Measurements from ENCODE around the gene ARL2BP. TPM values are rescaled to one million over a fixed set of nuclear protein-coding genes. Genes with fewer than 3 reads are reported as not detected.

ARL2BP gene
- total and polyA plus RNA-seq, 2 of the 4 experiments (the other 2 are of a cell fraction), result 46.9 to 73.7 TPM

GRCh38 chr16:57213462-57213861 lies 31.6 kb upstream of the ARL2BP start:
- no peak overlapping the region for H3K56ac ChIP-seq (ENCODE audit: extremely low read depth, insufficient read depth, low read length)
- intact Hi-C loops (cut with micrococcal nuclease), result no loop called here
- peaks cover 26% of the 10 kb centered on the region for H3K9me3 ChIP-seq (ENCODE audit: control insufficient read depth, insufficient read depth, low read length)
- POLR2A ChIA-PET (ENCODE audit: unreplicated experiment), result no interaction called here
- H3K36me3 ChIP-seq (ENCODE audit: control insufficient read depth, insufficient read depth, low read length), result peaks cover 55% of the 10 kb centered on the region
- H3K23ac ChIP-seq (ENCODE audit: low read depth, low read length), result no peak overlapping the region
- no peak overlapping the region for H2BK120ac ChIP-seq (ENCODE audit: low read depth, low read length)
- no peak overlapping the region for H4K91ac ChIP-seq (ENCODE audit: insufficient read depth, low read depth, low read length)
- peaks cover 11 to 16% of the 10 kb centered on the region in 2 experiments; a peak in 2 of 4 replicates for H3K79me1 ChIP-seq (ENCODE audit: low read depth in 1 of 2, low read length in 2 of 2)
- no CpG with 5 or more reads among the region's 1 CpG for WGBS, 2 experiments (ENCODE audit: extremely low coverage in 2 of 2, insufficient read length in 1 of 2)
- TF ChIP-seq RCOR1 (IDR thresholded peaks at IDR 0.05; ENCODE audit: insufficient replicate concordance, low read length) (no peak), ELK1 (IDR thresholded peaks at IDR 0.05; ENCODE audit: borderline replicate concordance, low read depth, low read length) (no peak), RFX5 (IDR thresholded peaks at IDR 0.05; ENCODE audit: low read depth, low read length) (no peak), CTCF (conservative IDR thresholded peaks at IDR 0.05; ENCODE audit: low read depth, low read length) (no peak), USF2 (IDR thresholded peaks at IDR 0.05; ENCODE audit: low read depth, low read length) (no peak), POLR2A (IDR thresholded peaks at IDR 0.05; ENCODE audit: low read depth, low read length) (no peak), MAFK (IDR thresholded peaks at IDR 0.05; ENCODE audit: low read depth, low read length) (no peak), CHD1 (IDR thresholded peaks at IDR 0.05; ENCODE audit: low read depth, low read length) (no peak), CEBPB (IDR thresholded peaks at IDR 0.05; ENCODE audit: low read depth, low read length) (no peak), FOS (IDR thresholded peaks at IDR 0.05; ENCODE audit: low read depth, low read length) (no peak), SMC3 (IDR thresholded peaks at IDR 0.05; ENCODE audit: low read depth, low read length) (no peak), BHLHE40 (IDR thresholded peaks at IDR 0.05; ENCODE audit: low read depth, low read length) (no peak), MAZ (IDR thresholded peaks at IDR 0.05; ENCODE audit: borderline replicate concordance, low read depth, low read length) (no peak), RAD21 (IDR thresholded peaks at IDR 0.05; ENCODE audit: low read length) (no peak), NFE2L2 (IDR thresholded peaks at IDR 0.05; ENCODE audit: low read depth, low read length) (no peak), MXI1 (IDR thresholded peaks at IDR 0.05; ENCODE audit: borderline replicate concordance, low read depth, low read length) (no peak)
- no peak overlapping the region for H2BK15ac ChIP-seq (ENCODE audit: low read depth, low read length)
- no peak overlapping the region for H2AK9ac ChIP-seq (replicated peaks; ENCODE audit: low read depth, low read length, poor library complexity)
- H4K8ac ChIP-seq (ENCODE audit: low read depth in 2 of 2, low read length in 2 of 2), result no peak overlapping the region
- H3K4me1 ChIP-seq (ENCODE audit: control insufficient read depth, insufficient read depth, low read length), result no peaks in the 10 kb centered on the region
- no peak overlapping the region for H3K27ac ChIP-seq (ENCODE audit: insufficient read depth, low read length)
- no peak overlapping the region for H3K18ac ChIP-seq (ENCODE audit: low read depth, low read length)
- no peaks in the 10 kb centered on the region for H4K20me1 ChIP-seq (ENCODE audit: insufficient read depth, low read length)
- peaks cover 3% of the 10 kb centered on the region; the same call in 1 of the 2 replicates for H3K9me1 ChIP-seq (ENCODE audit: insufficient read depth, low read length)
- H2BK5ac ChIP-seq (ENCODE audit: low read depth, low read length, poor library complexity, severe bottlenecking), result no peak overlapping the region
- no TSS peak for BruUV-seq (replicated peaks)
- no peak overlapping the region for H3K4ac ChIP-seq (ENCODE audit: low read depth, low read length)
- CTCF ChIA-PET, result no interaction called here
- dilution Hi-C loops (cut with HindIII; ENCODE audit: low sequenced_read_pairs, unreplicated experiment), result no loop called here
- H3K27me3 ChIP-seq (ENCODE audit: control insufficient read depth, insufficient read depth, low read length), result no peaks in the 10 kb centered on the region
- DNase-seq (no peak), ATAC-seq (ENCODE audit: low read depth) (no peak)
- no peak overlapping the region for H3K14ac ChIP-seq (replicated peaks; ENCODE audit: low read depth, low read length)
- H2AFZ ChIP-seq (replicated peaks; ENCODE audit: low read length, poor library complexity), result no peak overlapping the region
- in situ Hi-C loops (cut with MboI; ENCODE audit: low sequenced_read_pairs), result no loop called here
- no peak overlapping the region for H2BK20ac ChIP-seq (ENCODE audit: low read depth, low read length)
- no peak overlapping the region for H3K9ac ChIP-seq (ENCODE audit: low read depth, low read length)
- H3K4me2 ChIP-seq (ENCODE audit: low read depth, low read length), result no peak overlapping the region
- no peak overlapping the region for H2AK5ac ChIP-seq (ENCODE audit: low read depth, low read length)
- H4K5ac ChIP-seq (ENCODE audit: low read depth, low read length), result no peak overlapping the region
- H3K4me3 ChIP-seq (ENCODE audit: insufficient read depth, low read depth, low read length), result no peak overlapping the region
